GM19455 (cell line): ENCODE results near the gene USP9X.
"Not testable (repeated sequence)": the region's sequence is repeated elsewhere in the genome, so short reads cannot be mapped to it uniquely, and the experiment has no call there.

Source experiments
- ATAC-seq: cut with Tn5 transposase; IDR thresholded peaks from one replicate; pipeline ENCODE4 v1.9.1; 2021; ENCODE audit not compliant: unreplicated experiment

USP9X gene

DNA sequence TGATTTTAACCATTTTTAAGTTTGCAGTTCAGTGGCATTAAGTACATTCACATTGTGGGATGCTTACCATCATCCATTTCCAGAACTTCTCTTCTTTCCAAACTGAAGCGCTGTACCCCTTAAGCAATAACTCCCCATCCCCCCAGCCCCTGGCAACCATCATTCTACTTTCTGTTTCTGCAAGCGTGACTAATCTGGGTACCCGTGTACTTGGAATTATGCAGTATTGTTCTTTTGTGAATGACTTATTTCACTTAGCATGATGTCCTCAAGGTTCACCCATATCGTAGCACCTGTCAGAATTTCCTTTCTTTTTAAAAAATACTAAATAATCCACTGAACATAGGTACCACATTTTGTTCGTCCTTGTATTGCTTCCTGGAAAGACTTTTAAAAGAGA, 32.9 kb downstream of the USP9X start:
- ATAC-seq: no peak

- no peak for ATAC-seq
These were observed 34.6 kb downstream of the USP9X start for GRCh38 chrX:41119803-41120202.

DNA sequence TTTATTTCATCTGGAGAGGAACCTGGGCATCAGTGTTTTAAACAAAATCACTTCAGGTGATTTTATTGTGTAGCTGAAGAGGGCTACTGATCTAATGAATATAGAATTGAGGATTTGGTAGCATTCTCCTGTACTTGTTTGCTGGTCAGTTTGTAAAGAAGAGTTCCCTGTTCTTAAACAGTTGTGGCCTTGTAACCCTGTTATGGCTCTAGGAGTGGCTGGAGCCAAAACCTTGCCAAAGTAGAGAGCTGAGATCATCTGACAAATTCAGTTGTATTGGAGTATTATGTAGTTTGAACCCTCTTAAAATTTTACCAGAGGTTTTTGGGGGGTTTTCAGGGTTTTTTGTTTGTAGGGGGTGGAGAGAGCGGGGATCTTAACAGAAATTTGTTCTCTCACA, 36.5 kb downstream of the USP9X start:
- no peak for ATAC-seq

DNA sequence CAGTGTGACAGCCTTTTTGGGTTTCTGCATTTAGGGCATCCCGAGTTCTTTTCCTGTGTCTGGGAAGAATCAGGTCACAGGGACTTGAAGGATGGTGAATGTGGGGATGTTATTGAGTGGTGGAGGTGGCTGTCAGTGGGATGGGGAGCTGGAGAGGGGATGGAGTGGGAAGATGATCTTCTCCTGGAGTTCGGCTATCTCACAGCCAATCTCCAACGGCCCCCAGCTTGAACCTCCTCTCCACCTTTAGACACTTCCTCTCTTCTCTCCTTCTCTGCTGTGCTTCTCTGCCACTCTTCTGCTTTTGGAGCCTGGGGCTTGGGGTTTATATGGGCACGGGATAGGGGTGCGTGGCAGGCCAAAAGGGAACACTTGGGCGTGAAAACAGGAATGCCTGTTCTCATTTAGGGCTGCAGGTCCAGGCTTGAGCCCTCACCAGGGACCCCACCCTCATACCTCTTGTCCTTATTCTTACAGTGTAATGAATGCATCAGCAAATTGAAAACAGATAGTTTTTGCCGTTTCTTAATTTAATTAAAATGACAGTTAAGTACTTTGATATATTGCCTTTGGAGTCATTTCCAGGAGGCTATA, 37.5 kb downstream of the USP9X start:
- no peak for ATAC-seq

DNA sequence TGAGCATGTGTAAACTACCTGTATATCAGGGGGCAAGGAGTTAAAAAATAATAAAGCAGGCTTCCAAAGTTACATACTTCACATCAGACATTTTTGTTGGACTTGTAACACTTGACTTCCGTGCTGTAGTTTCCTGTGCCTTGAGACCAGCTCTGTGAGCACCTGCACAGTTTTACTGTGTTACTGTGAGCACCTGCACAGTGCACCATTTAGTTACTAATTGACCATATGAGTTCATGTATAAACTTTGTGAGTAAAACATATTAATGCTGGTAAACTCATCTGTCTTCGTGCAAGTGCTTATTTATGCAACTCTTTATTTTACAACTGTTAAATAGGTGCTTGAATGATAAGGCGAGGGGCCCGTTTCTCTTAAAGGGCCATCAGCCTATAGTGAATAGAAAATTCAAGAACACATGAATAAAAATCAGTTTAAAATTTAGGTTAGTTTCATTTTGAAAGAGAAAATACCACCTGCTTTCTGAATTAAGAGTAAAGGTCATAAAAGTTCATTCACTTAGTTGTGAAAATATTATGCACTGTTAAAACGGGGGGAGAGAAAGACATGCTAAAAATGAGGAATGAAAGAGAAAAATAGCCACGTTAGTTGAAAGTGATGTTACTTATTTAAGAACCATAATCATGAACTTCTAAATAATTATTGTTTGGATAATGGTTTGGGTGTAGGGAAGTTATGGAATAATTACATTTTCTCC, 42.4 kb downstream of the USP9X start:
- no peak for ATAC-seq

DNA sequence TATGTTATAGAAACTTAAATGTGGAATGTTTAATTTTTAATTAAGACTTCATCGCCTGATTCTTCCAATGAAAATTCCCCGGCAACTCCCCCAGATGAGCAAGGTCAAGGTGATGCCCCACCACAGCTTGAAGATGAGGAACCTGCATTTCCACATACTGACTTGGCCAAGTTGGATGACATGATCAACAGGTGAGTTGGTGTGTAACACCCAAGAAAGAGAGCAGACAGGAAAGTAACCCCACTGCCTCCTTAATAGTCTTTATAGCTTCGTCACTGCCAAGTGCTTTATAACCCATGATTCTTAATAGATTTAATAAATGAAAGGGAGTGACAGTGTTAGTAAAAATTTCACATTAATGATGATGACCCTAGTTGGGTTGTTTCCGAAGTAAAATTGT, 43.7 kb downstream of the USP9X start:
- no peak for ATAC-seq

DNA sequence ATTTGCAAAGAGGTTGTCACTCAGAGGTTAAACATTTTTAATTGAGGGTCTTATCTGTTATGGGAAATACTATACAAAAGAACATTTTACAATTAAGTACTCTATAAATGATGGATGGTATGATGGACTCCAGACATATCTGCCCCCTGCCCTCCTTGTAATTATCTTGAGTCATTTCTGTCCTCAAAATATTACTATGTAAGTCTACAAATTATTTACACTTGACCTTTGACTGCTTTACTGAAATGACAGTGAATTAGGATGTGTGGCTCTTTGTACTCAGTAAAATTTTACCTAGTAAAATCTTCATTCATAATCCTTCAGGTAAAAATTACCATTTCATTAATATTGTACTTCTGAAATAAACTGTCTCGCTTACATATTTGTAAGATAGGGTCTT, 46.5 kb downstream of the USP9X start:
- ATAC-seq: no peak

GRCh38 chrX:41133551-41133950, 48.3 kb downstream of the USP9X start:
- no peak for ATAC-seq

- ATAC-seq: no peak
These were observed 52.3 kb downstream of the USP9X start for GRCh38 chrX:41137589-41137988.

DNA sequence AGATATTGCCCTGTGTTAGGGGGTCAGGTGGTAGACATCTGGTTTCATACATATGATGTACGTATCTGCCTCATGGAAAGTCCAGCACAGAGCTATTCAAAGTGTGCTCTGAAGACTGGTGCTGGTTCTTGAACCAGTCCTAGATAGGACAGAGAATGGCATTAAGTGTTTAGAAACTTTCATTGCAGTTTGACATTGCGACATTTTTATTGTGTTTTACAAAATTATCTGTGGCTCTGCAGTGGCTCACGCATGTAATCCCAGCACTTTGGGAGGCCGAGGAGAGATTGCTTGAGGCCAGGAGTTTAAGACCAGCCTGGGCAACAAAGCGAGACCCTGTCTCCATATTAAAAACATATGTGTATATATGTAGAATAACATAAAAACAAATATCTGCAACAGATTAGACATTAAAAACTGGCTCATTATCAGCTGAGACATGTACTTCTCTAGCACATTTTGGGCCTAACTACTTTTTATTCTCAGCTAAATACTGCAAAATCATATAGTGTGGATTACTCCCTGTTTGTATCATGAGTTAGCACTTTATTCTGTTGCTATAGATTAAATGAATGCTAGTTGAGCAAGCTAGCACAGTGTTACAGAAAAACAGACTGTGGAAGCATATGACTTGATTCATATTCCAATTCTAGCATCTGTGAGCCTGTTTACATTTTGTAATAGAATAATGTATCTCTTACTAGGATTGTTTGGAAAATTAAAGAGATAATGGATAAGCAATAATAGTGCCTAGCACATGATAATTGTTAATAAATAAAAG, 57.1 kb downstream of the USP9X start:
- ATAC-seq: no peak

GRCh38 chrX:41144873-41145272, 59.6 kb downstream of the USP9X start:
- ATAC-seq: no peak

GRCh38 chrX:41145920-41146608, 60.8 kb downstream of the USP9X start:
- ATAC-seq: no peak

DNA sequence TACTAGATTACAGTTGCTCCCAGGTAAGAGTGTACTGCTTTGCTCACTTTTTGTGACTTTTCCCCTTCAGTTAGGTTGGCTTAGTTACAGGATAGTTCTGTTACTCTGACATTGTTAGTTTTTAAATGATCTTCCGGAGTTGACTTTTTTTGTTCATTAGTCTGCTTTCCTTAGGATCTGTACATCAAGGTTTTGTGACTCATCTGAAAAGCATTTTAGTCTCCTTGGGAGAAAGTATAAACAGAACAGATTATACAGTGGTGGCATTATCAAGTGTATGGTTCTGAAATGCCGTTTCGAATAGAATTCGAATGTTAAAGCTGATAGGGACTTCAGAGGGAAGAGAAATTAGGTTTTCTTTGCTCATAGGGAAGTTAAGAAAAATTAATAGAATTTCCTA, 63.3 kb downstream of the USP9X start:
- ATAC-seq: no peak

DNA sequence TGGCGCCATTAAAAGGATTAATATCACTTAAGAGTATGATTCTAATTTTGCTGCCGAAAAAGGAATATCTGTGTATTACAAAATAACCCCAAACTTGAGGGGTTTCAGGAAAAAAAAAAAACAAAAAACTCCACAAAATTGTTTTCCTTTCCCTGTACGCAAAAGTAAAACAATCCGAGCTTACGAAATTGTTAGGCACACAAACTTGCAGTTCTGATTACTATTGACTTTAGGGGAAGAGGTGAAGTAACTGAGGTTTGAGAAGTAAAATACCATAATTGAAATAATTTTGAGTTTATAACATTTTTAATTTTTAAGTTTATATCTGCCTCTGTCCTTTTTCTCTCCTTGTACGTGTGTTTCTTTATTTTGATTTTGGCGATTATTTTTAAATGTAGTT, 64.8 kb downstream of the USP9X start:
- no peak for ATAC-seq

DNA sequence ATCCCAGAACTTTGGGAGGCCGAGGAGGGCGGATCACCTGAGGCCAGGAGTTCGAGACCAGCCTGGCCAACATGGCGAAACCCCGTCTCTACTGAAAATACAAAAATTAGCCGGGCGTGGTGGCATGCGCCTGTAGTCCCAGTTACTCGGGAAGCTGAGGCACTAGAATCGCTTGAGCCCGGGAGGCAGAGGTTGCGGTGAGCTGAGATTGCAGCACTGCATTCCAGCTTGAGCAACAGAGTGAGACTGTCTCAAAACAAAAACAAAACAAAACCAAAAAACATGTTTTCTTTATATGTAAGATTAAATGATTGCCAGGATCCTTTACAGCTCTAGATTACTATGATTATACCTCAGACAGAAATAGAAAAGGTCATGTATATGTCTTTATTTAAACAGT, 66.5 kb downstream of the USP9X start:
- ATAC-seq: not testable (repeated sequence)

- ATAC-seq: no peak
These were observed 67.0 kb downstream of the USP9X start for GRCh38 chrX:41152221-41152620.

DNA sequence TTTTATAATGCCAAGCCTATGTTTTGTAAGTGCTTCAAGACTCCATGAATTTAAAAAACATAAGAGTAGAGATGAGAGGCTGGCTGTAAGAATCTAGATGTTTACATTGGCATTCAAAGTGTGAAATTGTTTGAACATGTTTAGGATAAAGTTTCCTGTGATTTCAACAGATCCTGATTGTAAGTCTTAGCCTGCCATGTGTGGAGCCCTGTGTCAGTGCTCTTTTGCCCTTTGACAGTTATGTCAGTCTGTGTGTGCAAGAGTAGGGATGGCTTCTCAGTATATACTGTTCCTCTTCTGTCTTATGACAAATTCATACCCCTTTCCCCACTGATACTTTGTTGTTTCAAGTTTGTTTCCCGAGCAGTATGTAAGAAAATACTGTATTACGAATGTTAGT, 68.2 kb downstream of the USP9X start:
- no peak for ATAC-seq

DNA sequence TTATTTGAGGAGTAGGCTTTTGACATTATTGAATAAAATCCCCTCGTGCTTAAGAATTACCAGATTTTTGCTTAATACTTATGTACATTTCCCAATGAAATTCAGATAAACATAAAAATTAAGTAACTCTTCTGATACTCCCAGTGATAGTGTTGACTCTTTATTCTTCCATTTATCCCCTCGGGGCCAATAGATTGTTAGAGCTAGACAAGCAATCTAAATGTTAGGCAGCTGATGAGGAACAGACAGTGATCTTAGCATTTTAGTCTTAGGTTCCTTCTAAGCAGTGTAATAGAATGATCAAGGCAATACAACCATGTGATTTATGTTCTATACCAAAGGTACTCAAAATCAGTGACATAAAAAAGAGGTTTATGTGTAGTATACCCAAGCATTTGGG, 68.7 kb downstream of the USP9X start:
- ATAC-seq: no peak

- ATAC-seq: no peak
These were observed 79.2 kb downstream of the USP9X start for GRCh38 chrX:41164449-41164848.

- no peak for ATAC-seq
These were observed 82.6 kb downstream of the USP9X start for GRCh38 chrX:41167888-41168287.

GRCh38 chrX:41176263-41176662, 91.0 kb downstream of the USP9X start:
- no peak for ATAC-seq

GRCh38 chrX:41177297-41177696, 92.1 kb downstream of the USP9X start:
- no peak for ATAC-seq
